Effector CD8-positive, alpha-beta T cell (primary cell): ENCODE data around the gene C1QTNF2.

Experiments
- DNase-seq: peaks from one replicate; lab custom pipeline; 2025; lab: John Stamatoyannopoulos, UW
- total RNA-seq, 4 experiments: gene quantifications; one replicate each; lab custom pipeline; 2026; lab: John Stamatoyannopoulos, UW

C1QTNF2 gene
- total RNA-seq = 0 to 0.72 (median 0) reads per million in 4 experiments

DNA sequence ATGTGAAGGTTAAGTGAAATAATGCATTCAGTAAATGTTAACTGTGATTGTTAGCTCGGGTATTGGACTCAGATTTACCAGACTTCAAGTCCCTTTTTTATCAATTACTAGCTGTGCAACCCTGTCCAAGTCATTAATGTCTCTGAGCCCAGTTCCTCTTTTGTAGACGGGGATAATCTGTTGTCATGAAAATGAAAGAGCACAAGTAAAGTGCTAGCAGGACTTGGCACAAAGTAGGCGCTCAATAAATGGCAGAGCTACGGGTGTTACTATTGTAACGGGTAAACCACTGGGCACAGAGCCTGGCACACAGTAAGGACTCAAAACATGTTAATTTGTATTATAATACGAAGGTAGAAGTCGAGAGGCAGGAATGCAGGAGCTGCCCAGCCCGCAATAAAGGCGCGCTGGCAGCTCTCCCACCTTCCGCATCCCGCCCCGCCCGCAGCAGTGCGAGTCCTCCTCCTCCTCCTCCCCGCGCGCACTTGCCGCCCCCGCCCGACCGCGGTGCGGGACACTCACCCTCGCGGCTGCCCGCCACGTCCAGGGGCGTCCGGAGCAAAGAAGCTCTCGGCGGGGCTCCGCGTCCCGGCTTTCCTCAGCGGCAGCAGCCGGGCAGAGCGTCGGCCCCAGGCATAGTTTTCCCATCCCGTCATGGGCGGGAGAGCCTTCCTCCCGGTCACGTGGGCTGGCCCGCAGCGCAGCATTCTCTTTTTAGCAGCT lies at the start of gene C1QTNF2:
C1QTNF2 (minus strand) TSS at position 637 of the 723 bp plus-strand sequence. CDS start 15,615 bp downstream, outside the sequence.
- no peak for DNase-seq

GRCh38 chr5:160420331-160420610 lies 49.8 kb upstream of the C1QTNF2 start:
- DNase-seq = no peak

DNA sequence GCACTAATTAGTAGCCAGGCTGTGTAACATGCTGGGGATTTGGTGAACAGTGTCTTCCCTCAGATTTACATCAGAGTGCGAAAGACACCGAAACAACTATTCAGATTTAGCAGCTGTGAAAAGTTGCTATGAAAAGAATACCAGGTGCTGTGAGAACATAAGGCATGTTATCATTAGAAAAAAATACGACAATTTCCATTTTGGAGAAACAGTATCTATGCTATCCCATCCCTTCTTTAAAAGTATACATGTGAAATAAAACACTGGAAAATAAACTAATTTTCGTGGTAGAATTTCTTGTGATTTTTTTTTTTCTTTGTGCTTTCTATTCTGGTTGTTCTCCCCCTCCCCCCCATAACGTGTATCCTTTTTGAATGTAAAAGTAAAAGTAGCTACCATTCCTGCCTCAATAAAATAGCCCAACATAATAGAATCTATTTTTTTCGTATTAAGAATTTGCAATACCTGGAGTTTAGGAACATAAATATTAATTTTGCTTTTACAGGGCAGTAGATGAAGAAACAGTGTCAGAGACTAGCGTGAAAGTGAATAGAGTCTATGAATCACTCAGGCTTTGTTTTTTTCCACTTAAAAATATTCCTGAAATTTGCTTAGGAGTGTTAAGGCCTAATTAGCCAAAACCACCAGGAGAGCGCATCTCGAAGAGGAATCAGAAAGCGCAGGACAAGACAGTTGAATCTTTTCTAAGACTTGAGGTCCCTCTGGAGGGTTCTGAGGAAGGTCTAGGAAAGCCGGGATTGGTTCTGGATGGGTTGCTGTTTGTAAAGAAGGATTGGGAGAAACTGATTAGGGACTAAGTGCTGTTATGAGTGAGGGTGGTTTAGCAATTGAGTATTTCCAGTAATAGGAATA lies 49.3 kb upstream of the C1QTNF2 start:
- no peak for DNase-seq

DNA sequence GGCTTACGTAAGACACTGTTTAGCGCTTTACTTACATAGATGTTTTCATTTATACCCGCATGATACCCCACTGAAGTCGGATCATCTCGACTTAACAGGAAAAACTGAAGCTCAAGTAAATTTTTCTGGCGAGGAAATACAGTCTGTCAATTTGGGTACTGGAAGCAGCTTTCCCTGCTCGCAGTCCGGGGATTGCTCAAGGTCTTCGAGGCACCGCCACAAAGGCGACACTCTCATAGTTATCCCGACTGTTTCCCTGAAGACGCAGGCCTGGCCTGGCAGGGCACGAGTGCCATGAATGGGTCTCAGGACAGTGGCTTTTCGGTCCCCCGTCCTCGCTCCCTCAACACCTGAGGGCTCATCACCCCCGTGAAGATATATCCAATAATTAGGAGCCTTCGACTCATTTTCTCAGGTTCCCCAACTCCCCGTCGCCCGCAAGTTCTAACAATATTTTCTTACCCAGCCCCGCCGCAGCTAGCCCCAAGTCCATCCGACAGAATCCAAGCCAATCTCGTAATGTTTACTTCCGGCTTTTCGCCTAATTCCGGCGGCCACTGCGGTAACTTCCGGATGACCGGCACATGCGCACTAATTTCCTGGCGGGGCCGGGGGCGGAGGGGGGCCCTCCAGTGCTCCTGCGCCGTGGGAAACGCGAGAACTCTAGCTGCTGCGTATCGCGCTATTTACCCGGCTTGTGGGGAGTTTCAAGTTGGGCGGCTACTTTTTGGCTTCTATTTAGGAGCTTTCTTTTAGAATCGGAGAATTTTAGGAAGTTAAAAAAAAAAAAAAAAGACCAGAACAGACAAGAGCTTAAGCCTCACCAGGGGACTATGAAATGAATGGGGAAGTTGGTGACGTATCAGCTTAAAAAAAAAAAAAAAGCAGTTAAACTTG lies 48.4 kb upstream of the C1QTNF2 start, which contains the start of gene SLU7:
SLU7 (minus strand) TSS at position 521 of the 897 bp plus-strand sequence. CDS start 3,787 bp downstream, outside the sequence.
- peak; percentile 87 for DNase-seq

DNA sequence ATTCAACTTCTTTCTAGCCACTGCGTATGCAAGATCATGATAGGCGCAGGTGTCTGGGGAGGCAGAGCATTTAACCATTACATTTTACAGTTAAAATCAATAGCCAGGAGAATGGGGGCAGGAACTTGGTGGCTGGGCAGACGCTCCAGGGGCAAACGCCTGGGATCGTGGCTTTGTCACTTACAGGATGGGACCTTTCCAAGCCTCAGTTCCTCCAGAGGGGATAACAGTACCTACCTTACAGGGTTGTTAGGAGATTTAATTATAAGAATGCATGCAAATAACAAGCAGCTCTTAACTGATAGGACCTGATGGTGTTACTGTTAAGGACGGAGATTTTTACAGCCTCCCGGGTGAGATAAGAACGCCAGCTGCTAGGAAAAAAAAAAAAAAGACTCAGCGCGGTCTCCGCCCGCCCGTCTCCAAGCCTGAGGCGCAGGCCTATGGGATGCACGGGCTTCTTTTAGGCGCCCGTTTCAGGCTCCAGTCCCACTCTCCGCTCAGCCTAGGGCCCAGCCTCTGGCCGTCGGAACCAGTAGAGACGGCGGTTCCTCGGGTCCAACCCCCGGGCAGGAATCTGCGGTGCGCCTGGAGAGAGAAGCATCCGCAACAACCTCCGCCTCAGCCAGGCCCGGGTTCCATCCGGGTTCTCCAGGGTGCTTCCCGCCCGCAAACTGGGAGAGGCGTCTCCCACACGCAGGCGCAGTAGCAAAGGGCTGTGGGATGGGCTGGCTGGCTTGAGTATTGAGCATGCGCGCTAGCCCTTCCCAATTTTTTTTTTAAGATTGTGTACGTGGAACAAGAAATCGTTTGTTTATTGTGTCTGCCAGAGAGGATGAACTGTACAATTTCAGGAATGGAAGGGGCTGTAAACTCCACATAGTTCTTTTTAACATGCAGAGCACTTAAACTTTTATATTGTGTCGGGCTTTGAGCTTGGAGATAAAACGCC lies 29.3 kb upstream of the C1QTNF2 start, which contains the start of gene FAM200C:
FAM200C (minus strand) TSS at position 653 of the 952 bp plus-strand sequence. CDS start 4,564 bp downstream, outside the sequence.
- DNase-seq = peak; percentile 46

DNA sequence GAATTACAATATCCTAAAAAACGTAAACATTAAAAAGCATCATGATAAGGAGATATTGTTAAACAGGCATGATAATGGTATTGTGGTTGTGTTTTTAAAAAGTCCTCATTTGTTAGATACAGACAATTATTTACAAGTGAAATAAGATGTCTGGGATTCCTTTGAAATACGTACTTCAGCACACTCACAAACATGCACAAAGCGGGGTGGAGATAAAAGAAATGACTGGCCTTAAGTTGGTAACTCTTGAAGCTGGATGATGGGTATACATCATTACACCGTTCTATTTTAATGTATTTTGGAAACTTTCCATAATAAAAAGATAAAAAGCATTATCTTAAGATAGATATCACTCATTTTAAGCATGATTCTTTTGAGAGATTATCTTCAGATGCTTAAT lies 28.4 kb upstream of the C1QTNF2 start:
- no peak for DNase-seq

DNA sequence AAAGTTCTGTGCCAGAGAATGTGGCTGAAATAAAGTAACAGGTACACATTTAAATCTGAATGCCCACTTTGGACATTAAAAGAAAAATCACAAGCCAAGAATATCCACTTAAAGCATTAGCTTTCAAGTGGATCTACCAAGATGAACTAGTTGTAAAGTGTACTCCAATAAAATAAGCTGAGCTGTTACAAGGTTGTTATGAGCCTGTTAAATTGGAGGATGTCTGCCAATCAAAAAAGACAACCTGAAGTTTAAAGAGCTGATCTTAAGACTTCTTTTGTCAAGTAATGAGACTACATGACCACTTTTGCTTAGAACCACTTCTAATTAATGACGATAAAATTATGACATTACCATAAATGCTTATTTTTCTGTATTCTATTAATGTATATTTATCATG lies 27.1 kb upstream of the C1QTNF2 start:
- no peak for DNase-seq

GRCh38 chr5:160395111-160395510 lies 24.7 kb upstream of the C1QTNF2 start:
- DNase-seq = no peak

GRCh38 chr5:160390787-160391696 lies 20.6 kb upstream of the C1QTNF2 start:
- no peak for DNase-seq

DNA sequence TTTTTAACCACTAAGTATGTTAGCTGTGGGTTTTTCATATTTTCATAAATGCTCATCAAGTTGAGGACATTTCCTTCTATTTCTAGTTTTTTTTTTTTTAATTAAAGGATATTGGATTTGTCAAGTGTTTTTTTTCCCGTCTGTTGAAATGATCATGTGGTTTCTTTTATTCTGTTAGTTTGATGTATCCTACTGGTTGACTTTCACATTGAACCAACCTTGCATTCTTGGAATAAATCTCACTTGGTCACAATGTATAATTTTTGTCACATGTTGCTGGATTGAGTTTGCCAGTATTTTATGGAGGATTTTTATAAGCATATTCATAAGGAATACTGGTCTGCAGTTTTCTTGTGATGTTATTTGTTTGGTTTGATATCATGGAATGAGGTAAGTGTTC lies 17.0 kb upstream of the C1QTNF2 start:
- DNase-seq = no peak

- DNase-seq = no peak
Observed at GRCh38 chr5:160385496-160385895, 15.1 kb upstream of the C1QTNF2 start.

DNA sequence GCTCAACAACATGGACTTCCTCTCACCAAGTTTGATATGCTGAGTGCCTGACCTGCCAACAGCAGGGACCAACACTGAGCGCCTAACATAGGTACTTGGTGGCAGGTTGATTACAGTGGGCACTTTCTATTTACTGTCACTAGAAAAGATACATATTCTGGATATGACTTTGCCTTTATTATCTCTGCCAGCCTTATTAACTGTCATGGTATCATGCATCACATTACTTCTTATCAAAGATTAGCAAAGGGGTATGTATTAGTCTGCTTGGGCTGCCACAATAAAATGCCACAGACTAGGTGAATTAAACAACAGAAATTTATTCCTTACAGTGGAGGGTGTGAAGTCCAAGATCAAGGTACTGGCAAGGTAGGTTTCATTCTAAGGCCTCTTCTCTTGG lies 14.3 kb upstream of the C1QTNF2 start:
- DNase-seq = no peak

DNA sequence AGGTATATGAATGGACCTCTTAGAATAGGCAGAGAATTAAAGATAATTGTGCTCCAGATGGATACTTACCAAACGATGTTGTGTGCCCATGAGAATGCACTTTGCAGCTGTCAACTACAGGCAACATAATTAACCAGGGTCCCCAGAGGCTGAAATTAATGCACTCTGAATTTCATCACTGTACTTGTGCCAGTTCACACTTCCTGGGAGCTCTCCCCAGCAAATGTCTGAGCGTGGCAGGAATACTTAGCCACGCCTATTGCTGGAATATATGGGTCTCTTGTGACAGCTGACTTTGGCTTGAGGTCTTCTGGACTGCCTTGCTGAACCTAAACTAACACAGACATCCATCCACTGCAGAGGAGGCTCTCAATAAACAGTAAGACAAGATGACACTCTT lies 11.9 kb upstream of the C1QTNF2 start:
- DNase-seq = no peak

DNA sequence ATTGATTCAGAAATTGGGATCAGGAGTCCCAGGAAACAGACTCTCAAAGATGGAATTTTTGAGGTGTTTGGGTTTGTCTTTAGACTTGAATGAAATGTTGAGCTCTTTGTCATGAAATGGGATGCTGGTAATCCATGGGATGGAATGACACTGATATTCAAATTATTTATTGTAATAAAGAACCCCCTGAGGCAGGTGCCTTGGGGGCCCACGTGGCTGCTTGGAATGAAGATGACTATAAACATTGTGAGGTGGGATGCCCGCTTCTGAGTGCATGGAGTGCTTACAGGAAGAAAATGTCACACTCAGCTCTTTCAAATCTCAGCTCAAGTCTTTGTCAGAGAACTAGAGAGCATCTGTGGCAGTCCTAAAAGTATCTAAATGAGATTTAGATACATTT lies 9.6 kb upstream of the C1QTNF2 start:
- no peak for DNase-seq

- DNase-seq = no peak
Observed at GRCh38 chr5:160379511-160379910, 9.1 kb upstream of the C1QTNF2 start.

DNA sequence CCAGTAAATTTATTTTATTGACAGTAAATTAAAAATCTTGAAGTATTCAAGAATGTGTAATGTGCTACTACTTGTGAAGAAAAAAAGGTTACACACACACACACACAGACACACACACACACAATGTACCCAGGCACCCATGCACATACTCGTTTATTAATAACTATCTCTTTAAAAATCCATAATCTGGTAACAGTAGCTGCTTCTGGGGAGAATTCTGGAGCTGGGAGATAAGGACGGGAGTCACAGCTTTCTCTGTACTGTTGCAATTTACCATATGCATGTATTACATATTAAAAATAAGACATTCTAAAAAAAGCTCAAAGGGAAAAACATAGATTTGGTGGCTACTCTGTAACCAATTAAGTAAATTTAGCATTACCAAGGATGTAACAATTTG lies 7.9 kb upstream of the C1QTNF2 start:
- DNase-seq = no peak

GRCh38 chr5:160377651-160378050 lies 7.2 kb upstream of the C1QTNF2 start:
- no peak for DNase-seq

GRCh38 chr5:160376416-160376815 lies 6.0 kb upstream of the C1QTNF2 start:
- DNase-seq = no peak

DNA sequence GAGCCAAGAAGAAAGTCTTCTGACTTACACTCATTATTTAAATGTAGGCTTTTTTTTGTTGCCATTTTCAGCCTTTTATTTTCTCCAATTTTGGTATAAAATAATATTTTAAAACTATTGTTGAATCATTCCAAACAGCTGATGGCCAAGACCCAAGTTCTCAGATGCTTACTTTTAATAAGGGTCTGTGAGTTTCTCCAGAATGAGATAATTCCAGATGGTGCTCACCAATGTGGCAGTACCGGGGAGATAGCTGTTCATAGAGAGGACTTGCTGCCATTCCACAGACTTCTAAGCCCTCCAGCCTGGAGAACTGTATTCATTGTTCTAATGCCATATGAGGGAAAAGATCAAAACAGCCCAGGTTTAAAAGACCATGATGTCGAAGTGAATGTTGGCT lies 5.3 kb upstream of the C1QTNF2 start:
- DNase-seq = no peak

DNA sequence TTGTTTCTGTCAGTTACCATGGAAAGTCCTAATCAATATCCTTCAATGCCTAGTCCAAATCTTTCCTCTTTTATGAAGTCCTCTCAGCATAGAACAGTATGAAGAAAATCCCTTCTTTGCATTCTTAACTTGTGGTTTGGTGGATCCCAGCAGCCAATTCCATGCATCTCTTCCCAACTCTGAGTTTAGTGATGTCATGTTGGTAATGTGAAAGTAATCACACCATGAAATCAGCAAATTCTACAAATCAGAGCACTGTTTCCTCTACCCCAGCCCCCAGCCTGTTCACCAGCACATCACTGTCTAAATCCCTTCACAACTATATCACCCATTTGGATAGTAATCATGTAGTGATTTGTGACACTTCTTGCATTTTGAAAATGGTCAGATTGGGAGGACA lies 4.7 kb upstream of the C1QTNF2 start:
- DNase-seq = no peak
